Lung microvascular endothelial cell (primary cell): ENCODE data around the gene RYR3. TPM values are rescaled to one million over a fixed set of nuclear protein-coding genes. Genes with fewer than 3 reads are reported as not detected.

Experiments
- DNase-seq, 2 donors: peaks; one replicate each; pipeline versions ENCODE4 v3.0.0 to v3.0.0-alpha.2; 2010; ENCODE audit warnings: low read depth in 2 of 2
- total RNA-seq: library from RNA; depleted of rRNA; stranded (reverse); fragments of >200 nt; gene quantifications from 2 replicates; pipeline ENCODE4 v1.2.1, GENCODE V29; 2014

The RYR3 gene
- total RNA-seq, 1 donor from 2014 or later: not detected

- DNase-seq: no peak
These were observed 7.1 kb downstream of the RYR3 start for GRCh38 chr15:33317896-33318295.

GRCh38 chr15:33320017-33320416 lies 9.2 kb downstream of the RYR3 start:
- DNase-seq: no peak

- no peak for DNase-seq
These were observed 11.3 kb downstream of the RYR3 start for GRCh38 chr15:33322091-33322490.

- no peak for DNase-seq
These were observed 13.8 kb downstream of the RYR3 start for GRCh38 chr15:33324609-33325008.

GRCh38 chr15:33326908-33327307 lies 16.1 kb downstream of the RYR3 start:
- no peak for DNase-seq

GRCh38 chr15:33328106-33328505 lies 17.3 kb downstream of the RYR3 start:
- no peak for DNase-seq

GRCh38 chr15:33329457-33329856 lies 18.7 kb downstream of the RYR3 start:
- no peak for DNase-seq

- DNase-seq: no peak
These were observed 20.2 kb downstream of the RYR3 start for GRCh38 chr15:33330931-33331330.

- no peak for DNase-seq
These were observed 31.2 kb downstream of the RYR3 start for GRCh38 chr15:33341953-33342352.

- no peak for DNase-seq
These were observed 32.5 kb downstream of the RYR3 start for GRCh38 chr15:33343275-33343674.

GRCh38 chr15:33344111-33344510 lies 33.3 kb downstream of the RYR3 start:
- no peak for DNase-seq

- DNase-seq: no peak
These were observed 33.8 kb downstream of the RYR3 start for GRCh38 chr15:33344530-33344929.

GRCh38 chr15:33354411-33354810 lies 43.6 kb downstream of the RYR3 start:
- no peak for DNase-seq

GRCh38 chr15:33357845-33358244 lies 47.1 kb downstream of the RYR3 start:
- DNase-seq: no peak

GRCh38 chr15:33358306-33358705 lies 47.5 kb downstream of the RYR3 start:
- DNase-seq: no peak

- no peak for DNase-seq
These were observed 50.1 kb downstream of the RYR3 start for GRCh38 chr15:33360886-33361285.

GRCh38 chr15:33369941-33370622 lies 59.3 kb downstream of the RYR3 start:
- no peak for DNase-seq

- no peak for DNase-seq
These were observed 59.9 kb downstream of the RYR3 start for GRCh38 chr15:33370623-33371020.

GRCh38 chr15:33371159-33371558 lies 60.4 kb downstream of the RYR3 start:
- DNase-seq: no peak

GRCh38 chr15:33374226-33374914 lies 63.6 kb downstream of the RYR3 start:
- DNase-seq: no peak

- DNase-seq: no peak
These were observed 64.5 kb downstream of the RYR3 start for GRCh38 chr15:33375236-33375635.

GRCh38 chr15:33377204-33377603 lies 66.4 kb downstream of the RYR3 start:
- no peak for DNase-seq

GRCh38 chr15:33378866-33379480 lies 68.2 kb downstream of the RYR3 start:
- DNase-seq: no peak
